IMR-90 (cell line): Measurements from ENCODE around the gene SPINK5. TPM values are rescaled to one million over a fixed set of nuclear protein-coding genes. Genes with fewer than 3 reads are reported as not detected.

Source experiments
- ATAC-seq: fragments of 200-7000 bp; cut with Tn5 transposase; 2 replicates; pipeline ENCODE4 v1.9.1; 2020; ENCODE audit warnings: low read depth, mild to moderate bottlenecking, moderate library complexity
- BruUV-seq: library from RNA; stranded (reverse); fragments of 400-500 nt; replicated peaks from 2 replicates; lab custom pipeline; 2021; lab: Mats Ljungman, UMichigan
- CTCF ChIA-PET: fragments of 300-600 bp; formaldehyde crosslinking; extraction: SDS; loops from one replicate; lab custom pipeline; 2021; ENCODE audit warnings: antibody characterized with exemption; lab: Yijun Ruan, JAX
- POLR2A ChIA-PET: fragments of 300-600 bp; sonication (Branson Sonifier 250); formaldehyde crosslinking; loops from one replicate; lab custom pipeline; 2022; ENCODE audit warnings: antibody characterized with exemption; ENCODE audit not compliant: unreplicated experiment; lab: Charles Lee
- DNase-seq: peaks from one replicate; pipeline ENCODE4 v3.0.0; 2013
- H2AFZ ChIP-seq: replicated peaks from 2 replicates; pipeline ENCODE3; 2013; ENCODE audit warnings: low read length, mild to moderate bottlenecking; ENCODE audit not compliant: poor library complexity
- H2AK5ac ChIP-seq: 2 replicates; pipeline ENCODE4 v1.6.1; 2013; ENCODE audit warnings: low read depth, low read length, inconsistent platforms
- H2AK9ac ChIP-seq: replicated peaks from 2 replicates; pipeline ENCODE3; 2013; ENCODE audit warnings: mild to moderate bottlenecking, low read depth, low read length, moderate library complexity; ENCODE audit not compliant: poor library complexity
- H2BK120ac ChIP-seq: 2 replicates; pipeline ENCODE4 v1.6.1; 2013; ENCODE audit warnings: low read depth, low read length, inconsistent platforms
- H2BK15ac ChIP-seq: 3 replicates; pipeline ENCODE4 v1.6.1; 2013; ENCODE audit warnings: low read depth, low read length, inconsistent platforms
- H2BK20ac ChIP-seq: 2 replicates; pipeline ENCODE4 v1.6.1; 2013; ENCODE audit warnings: low read depth, mild to moderate bottlenecking, inconsistent platforms, low read length, moderate library complexity
- H2BK5ac ChIP-seq: 2 replicates; pipeline ENCODE4 v1.6.1; 2013; ENCODE audit warnings: mild to moderate bottlenecking, low read depth, low read length, inconsistent platforms; ENCODE audit not compliant: poor library complexity, severe bottlenecking
- H3K14ac ChIP-seq: replicated peaks from 2 replicates; pipeline ENCODE4 v1.6.1; 2013; ENCODE audit warnings: low read depth, low read length, inconsistent platforms
- H3K18ac ChIP-seq: 2 replicates; pipeline ENCODE4 v1.6.1; 2013; ENCODE audit warnings: low read depth, low read length, control low read depth
- H3K23ac ChIP-seq: 2 replicates; pipeline ENCODE4 v1.6.1; 2013; ENCODE audit warnings: low read depth, low read length, inconsistent platforms
- H3K27ac ChIP-seq: 2 replicates; pipeline ENCODE4 v1.5.1; 2013; ENCODE audit warnings: mild to moderate bottlenecking, control low read depth, low read length; ENCODE audit not compliant: insufficient read depth
- H3K27me3 ChIP-seq: 2 replicates; pipeline ENCODE4 v1.6.1; 2013; ENCODE audit warnings: low read length; ENCODE audit not compliant: control insufficient read depth, insufficient read depth
- H3K36me3 ChIP-seq: 2 replicates; pipeline ENCODE4 v1.6.1; 2013; ENCODE audit warnings: low read length, mixed read lengths; ENCODE audit not compliant: control insufficient read depth, insufficient read depth
- H3K4ac ChIP-seq: 2 replicates; pipeline ENCODE4 v1.6.1; 2013; ENCODE audit warnings: low read depth, low read length, inconsistent platforms
- H3K4me1 ChIP-seq: 2 replicates; pipeline ENCODE4 v1.6.1; 2013; ENCODE audit warnings: low read length, mixed read lengths; ENCODE audit not compliant: control insufficient read depth, insufficient read depth
- H3K4me2 ChIP-seq: 2 replicates; pipeline ENCODE4 v1.6.1; 2013; ENCODE audit warnings: low read depth, mild to moderate bottlenecking, control low read depth, low read length, moderate library complexity
- H3K4me3 ChIP-seq: 2 replicates; pipeline ENCODE4 v1.5.1; 2013; ENCODE audit warnings: low read depth, mild to moderate bottlenecking, control low read depth, low read length, moderate library complexity; ENCODE audit not compliant: insufficient read depth
- H3K56ac ChIP-seq: 2 replicates; pipeline ENCODE4 v1.6.1; 2013; ENCODE audit warnings: low read length, inconsistent platforms; ENCODE audit not compliant: insufficient read depth; ENCODE audit errors: extremely low read depth
- H3K79me1 ChIP-seq, 2 experiments: 2 replicates each; pipeline ENCODE4 v1.6.1; 2013; ENCODE audit warnings: low read length in 2 of 2, inconsistent platforms in 1 of 2, low read depth in 1 of 2
- H3K9ac ChIP-seq: 2 replicates; pipeline ENCODE4 v1.6.1; 2013; ENCODE audit warnings: low read depth, low read length, control low read depth
- H3K9me1 ChIP-seq: 2 replicates; pipeline ENCODE4 v1.6.1; 2013; ENCODE audit warnings: low read length, inconsistent platforms; ENCODE audit not compliant: insufficient read depth
- H3K9me3 ChIP-seq: 2 replicates; pipeline ENCODE4 v1.6.1; 2013; ENCODE audit warnings: low read length; ENCODE audit not compliant: control insufficient read depth, insufficient read depth
- H4K20me1 ChIP-seq: 2 replicates; pipeline ENCODE4 v1.6.1; 2013; ENCODE audit warnings: low read length, inconsistent platforms; ENCODE audit not compliant: insufficient read depth
- H4K5ac ChIP-seq: 2 replicates; pipeline ENCODE4 v1.6.1; 2013; ENCODE audit warnings: mild to moderate bottlenecking, low read depth, low read length, control low read depth
- H4K8ac ChIP-seq, 2 experiments: 2 replicates each; pipeline ENCODE4 v1.6.1; 2013; ENCODE audit warnings: low read depth in 2 of 2, low read length in 2 of 2, control low read depth in 1 of 2, inconsistent platforms in 1 of 2
- H4K91ac ChIP-seq: 2 replicates; pipeline ENCODE4 v1.6.1; 2013; ENCODE audit warnings: low read depth, low read length, inconsistent platforms; ENCODE audit not compliant: insufficient read depth
- BHLHE40 ChIP-seq: fragments of 150-350 bp; IDR thresholded peaks from 2 replicates; pipeline ENCODE4 v1.6.1; 2016; ENCODE audit warnings: mild to moderate bottlenecking, low read depth, low read length
- FOS ChIP-seq: fragments of 150-350 bp; IDR thresholded peaks from 2 replicates; pipeline ENCODE4 v1.6.1; 2016; ENCODE audit warnings: low read depth, low read length
- MAFK ChIP-seq: IDR thresholded peaks from 2 replicates; pipeline ENCODE4 v1.6.1; 2012; ENCODE audit warnings: low read depth, low read length, improper control_type of control experiment
- MAZ ChIP-seq: IDR thresholded peaks from 2 replicates; pipeline ENCODE4 v1.6.1; 2012; ENCODE audit warnings: low read depth, mild to moderate bottlenecking, low read length, improper control_type of control experiment, moderate library complexity, borderline replicate concordance
- MXI1 ChIP-seq: IDR thresholded peaks from 2 replicates; pipeline ENCODE4 v1.6.1; 2012; ENCODE audit warnings: low read depth, mild to moderate bottlenecking, low read length, moderate library complexity, borderline replicate concordance
- POLR2A ChIP-seq: IDR thresholded peaks from 2 replicates; pipeline ENCODE4 v1.6.1; 2012; ENCODE audit warnings: mild to moderate bottlenecking, low read depth, low read length
- RCOR1 ChIP-seq: IDR thresholded peaks from 2 replicates; pipeline ENCODE4 v1.6.1; 2012; ENCODE audit warnings: mild to moderate bottlenecking, low read length, improper control_type of control experiment; ENCODE audit not compliant: insufficient replicate concordance
- WGBS, 2 experiments: methylation state at CpG; one replicate each; pipeline versions ENCODE4 v1.1.5 to v1.1.7; 2013; ENCODE audit warnings: missing lambda C conversion rate in 2 of 2; ENCODE audit not compliant: insufficient read length in 1 of 2; ENCODE audit errors: extremely low coverage in 2 of 2; 5-methylcytosine and 5-hydroxymethylcytosine counted together
- dilution Hi-C: fragments of 300-500 bp; cut with HindIII; formaldehyde crosslinking; loops from one replicate; pipeline ENCODE4 v1.14.3; 2018; ENCODE audit warnings: low sequenced_read_pairs; ENCODE audit not compliant: unreplicated experiment
- in situ Hi-C: fragments of 300-500 bp; cut with MboI; formaldehyde crosslinking; loops from 3 replicates; pipeline ENCODE4 v1.14.3; 2019; ENCODE audit warnings: low sequenced_read_pairs, inconsistent platforms, mixed read lengths
- intact Hi-C: fragments of 100-400 bp; cut with micrococcal nuclease; formaldehyde crosslinking; loops from 2 replicates; pipeline ENCODE4 v1.10.0; 2022
- polyA plus RNA-seq, 3 experiments: library from polyadenylated mRNA; depleted of rRNA; stranded (reverse); fragments of >200 nt; gene quantifications; 2 replicates each; pipeline ENCODE4 v1.2.3, GENCODE V29; 2012; ENCODE audit warnings: low replicate concordance in 1 of 3
- total RNA-seq: library from RNA; depleted of rRNA; stranded (reverse); fragments of >200 nt; gene quantifications from 2 replicates; pipeline ENCODE4 v1.2.3, GENCODE V29; 2012
- TF ChIP-seq, protein P1 (sequence below): fragments of 150-350 bp; IDR thresholded peaks from 2 replicates; pipeline ENCODE4 v1.6.1; 2017; ENCODE audit warnings: mild to moderate bottlenecking, antibody characterized with exemption, low read length, low read depth
- TF ChIP-seq, protein P2 (sequence below): conservative IDR thresholded peaks from 2 replicates; pipeline ENCODE4 v1.5.1; 2012; ENCODE audit warnings: mild to moderate bottlenecking, low read depth, low read length, improper control_type of control experiment
- TF ChIP-seq, protein P3 (sequence below): fragments of 150-350 bp; IDR thresholded peaks from 2 replicates; pipeline ENCODE4 v1.6.1; 2016; ENCODE audit warnings: low read depth, mild to moderate bottlenecking, low read length, moderate library complexity, borderline replicate concordance

SPINK5 gene
- total and polyA plus RNA-seq, 2 of the 4 experiments (the other 2 are of a cell fraction): not detected

DNA sequence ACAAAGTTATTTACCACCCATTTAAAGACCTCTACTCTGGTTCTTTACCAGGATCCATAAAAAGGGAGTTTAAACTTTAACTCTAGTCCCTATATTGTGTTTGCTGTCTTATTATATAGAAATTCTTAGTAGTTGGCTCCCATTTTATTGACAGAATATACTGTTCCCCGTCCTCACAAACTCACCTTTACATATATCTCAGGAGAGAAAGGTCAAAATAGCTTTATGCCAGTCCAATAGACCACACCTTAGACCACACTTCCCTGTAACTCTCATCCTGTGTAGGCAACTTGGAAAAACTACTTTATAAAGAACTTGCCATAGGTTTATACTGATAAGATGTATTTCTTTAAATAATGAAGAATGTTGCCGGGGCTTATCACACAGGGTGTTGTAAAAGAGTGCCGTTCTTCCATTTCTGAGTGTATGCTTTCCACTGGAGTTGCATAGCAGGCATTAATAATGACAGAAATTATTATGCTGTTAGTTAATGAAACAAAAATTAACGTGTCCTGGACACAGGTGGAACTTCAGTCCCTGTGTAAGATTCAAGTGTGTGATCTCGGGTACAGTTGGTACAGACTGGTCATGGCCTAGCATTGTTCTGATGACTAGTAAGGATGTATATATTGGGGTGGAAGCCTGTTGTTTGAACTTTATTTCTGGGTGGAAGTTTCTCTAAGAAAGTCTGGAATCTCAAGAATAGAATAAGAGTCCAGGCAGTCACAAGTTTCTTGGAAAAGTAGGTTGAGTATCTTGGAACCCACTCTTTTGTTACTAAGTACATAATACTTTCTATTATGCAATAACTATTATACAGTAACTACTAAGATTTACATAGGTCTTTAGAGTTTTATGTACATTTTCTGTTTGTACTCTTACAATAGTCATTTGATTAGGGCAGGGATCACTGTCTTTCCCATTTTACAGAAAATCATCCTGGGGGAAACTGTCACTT is 71.6 kb downstream of the SPINK5 start (continued):
- TF ChIP-seq, protein P1, sequence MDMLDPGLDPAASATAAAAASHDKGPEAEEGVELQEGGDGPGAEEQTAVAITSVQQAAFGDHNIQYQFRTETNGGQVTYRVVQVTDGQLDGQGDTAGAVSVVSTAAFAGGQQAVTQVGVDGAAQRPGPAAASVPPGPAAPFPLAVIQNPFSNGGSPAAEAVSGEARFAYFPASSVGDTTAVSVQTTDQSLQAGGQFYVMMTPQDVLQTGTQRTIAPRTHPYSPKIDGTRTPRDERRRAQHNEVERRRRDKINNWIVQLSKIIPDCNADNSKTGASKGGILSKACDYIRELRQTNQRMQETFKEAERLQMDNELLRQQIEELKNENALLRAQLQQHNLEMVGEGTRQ: no peak

DNA sequence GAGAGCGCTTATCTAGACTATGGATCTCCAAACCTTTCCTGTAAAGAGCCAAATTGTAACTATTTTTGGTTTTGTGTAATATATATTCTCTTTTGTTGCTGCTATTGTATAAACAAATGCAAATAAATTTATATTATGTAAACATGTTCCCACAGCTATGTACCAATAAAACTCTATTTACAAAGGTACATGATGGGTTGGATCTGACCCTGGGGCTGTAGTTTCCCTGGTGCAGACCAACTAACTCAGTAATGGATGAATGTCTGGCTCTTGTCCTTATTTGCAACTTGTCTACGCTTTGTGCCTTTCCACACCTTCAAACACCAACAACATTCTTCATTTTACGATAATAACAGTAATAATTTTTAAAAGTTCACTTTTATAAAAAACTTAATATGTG is 77.1 kb downstream of the SPINK5 start:
- Histone ChIP-seq H3K4me3 (no peak overlapping the region), H3K18ac (no peak overlapping the region), H3K4me1 (no peaks in the 10 kb centered on the region), H3K4ac (no peak overlapping the region), H3K14ac (no peak overlapping the region), H3K4me2 (no peak overlapping the region), H2BK20ac (no peak overlapping the region), H2BK5ac (no peak overlapping the region), H3K79me1 (no peaks in the 10 kb centered on the region), H3K27me3 (no peaks in the 10 kb centered on the region), H3K9me3 (no peaks in the 10 kb centered on the region), H3K9ac (no peak overlapping the region), H3K9me1 (no peaks in the 10 kb centered on the region), H3K56ac (no peak overlapping the region), H2AK9ac (no peak overlapping the region), H4K8ac (no peak overlapping the region), H2AFZ (no peak overlapping the region), H3K36me3 (no peaks in the 10 kb centered on the region), H2AK5ac (no peak overlapping the region), H2BK120ac (no peak overlapping the region), H2BK15ac (no peak overlapping the region), H3K23ac (no peak overlapping the region), H4K20me1 (no peaks in the 10 kb centered on the region), H4K91ac (no peak overlapping the region), H4K5ac (no peak overlapping the region), H3K27ac (no peak overlapping the region)
- in situ Hi-C loops (no loop called here), dilution Hi-C loops (no loop called here), intact Hi-C loops (no loop called here)
- WGBS, 2 experiments: 100% methylated on average over 1 of the region's 3 CpGs; no CpG with 5 or more reads in 1 of the 2 experiments
- no peak for ATAC-seq
- POLR2A ChIA-PET: no interaction called here
- CTCF ChIA-PET: no interaction called here
- DNase-seq: no peak
- no TSS peak for BruUV-seq
- no peak for TF ChIP-seq POLR2A
- TF ChIP-seq MAFK: no peak
- TF ChIP-seq, protein P2, sequence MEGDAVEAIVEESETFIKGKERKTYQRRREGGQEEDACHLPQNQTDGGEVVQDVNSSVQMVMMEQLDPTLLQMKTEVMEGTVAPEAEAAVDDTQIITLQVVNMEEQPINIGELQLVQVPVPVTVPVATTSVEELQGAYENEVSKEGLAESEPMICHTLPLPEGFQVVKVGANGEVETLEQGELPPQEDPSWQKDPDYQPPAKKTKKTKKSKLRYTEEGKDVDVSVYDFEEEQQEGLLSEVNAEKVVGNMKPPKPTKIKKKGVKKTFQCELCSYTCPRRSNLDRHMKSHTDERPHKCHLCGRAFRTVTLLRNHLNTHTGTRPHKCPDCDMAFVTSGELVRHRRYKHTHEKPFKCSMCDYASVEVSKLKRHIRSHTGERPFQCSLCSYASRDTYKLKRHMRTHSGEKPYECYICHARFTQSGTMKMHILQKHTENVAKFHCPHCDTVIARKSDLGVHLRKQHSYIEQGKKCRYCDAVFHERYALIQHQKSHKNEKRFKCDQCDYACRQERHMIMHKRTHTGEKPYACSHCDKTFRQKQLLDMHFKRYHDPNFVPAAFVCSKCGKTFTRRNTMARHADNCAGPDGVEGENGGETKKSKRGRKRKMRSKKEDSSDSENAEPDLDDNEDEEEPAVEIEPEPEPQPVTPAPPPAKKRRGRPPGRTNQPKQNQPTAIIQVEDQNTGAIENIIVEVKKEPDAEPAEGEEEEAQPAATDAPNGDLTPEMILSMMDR: no peak
- TF ChIP-seq, protein P3, sequence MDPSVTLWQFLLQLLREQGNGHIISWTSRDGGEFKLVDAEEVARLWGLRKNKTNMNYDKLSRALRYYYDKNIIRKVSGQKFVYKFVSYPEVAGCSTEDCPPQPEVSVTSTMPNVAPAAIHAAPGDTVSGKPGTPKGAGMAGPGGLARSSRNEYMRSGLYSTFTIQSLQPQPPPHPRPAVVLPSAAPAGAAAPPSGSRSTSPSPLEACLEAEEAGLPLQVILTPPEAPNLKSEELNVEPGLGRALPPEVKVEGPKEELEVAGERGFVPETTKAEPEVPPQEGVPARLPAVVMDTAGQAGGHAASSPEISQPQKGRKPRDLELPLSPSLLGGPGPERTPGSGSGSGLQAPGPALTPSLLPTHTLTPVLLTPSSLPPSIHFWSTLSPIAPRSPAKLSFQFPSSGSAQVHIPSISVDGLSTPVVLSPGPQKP: no peak
- no peak for TF ChIP-seq MAZ
- TF ChIP-seq, protein P1: no peak
- TF ChIP-seq RCOR1: no peak
- TF ChIP-seq MXI1: no peak
- no peak for TF ChIP-seq BHLHE40
- TF ChIP-seq FOS: no peak
